ENCODE data around the gene LRRC34.

LRRC34 gene

DNA sequence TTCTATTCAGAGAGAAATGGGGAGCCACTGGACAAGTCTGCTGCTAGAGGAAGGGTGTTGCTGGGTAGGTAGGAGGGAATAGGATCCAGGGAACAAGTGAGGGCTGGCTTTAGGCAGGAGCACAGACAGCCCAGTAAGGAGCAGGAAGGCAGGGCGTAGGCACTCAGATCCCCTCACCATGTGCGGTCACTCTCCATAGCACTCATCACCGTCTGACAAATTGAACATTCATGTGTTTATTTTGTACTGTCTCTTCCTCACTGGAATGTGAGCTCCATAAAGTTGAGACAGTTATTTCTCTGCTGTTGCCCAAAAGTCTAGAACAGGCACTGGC lies 24.2 kb upstream of the LRRC34 start:
- no peaks in the 10 kb centered on the region for H3K9me3 ChIP-seq (ENCODE audit: insufficient read depth, low read depth, low read length)
- no peaks in the 10 kb centered on the region for H3K36me3 ChIP-seq (ENCODE audit: insufficient read depth, low read depth, low read length)
- no peaks in the 10 kb centered on the region for H3K4me1 ChIP-seq (ENCODE audit: insufficient read depth, low read length)
- H3K27me3 ChIP-seq (ENCODE audit: insufficient read depth, low read length), result no peaks in the 10 kb centered on the region
- no peak overlapping the region for H3K27ac ChIP-seq (ENCODE audit: low read length)
- H3K9ac ChIP-seq (ENCODE audit: low read depth, low read length), result no peak overlapping the region
- H3K4me3 ChIP-seq (ENCODE audit: low read length), result no peak overlapping the region

GRCh38 chr3:169836078-169836941 lies 23.6 kb upstream of the LRRC34 start:
- no peaks in the 10 kb centered on the region for H3K4me1 ChIP-seq (ENCODE audit: insufficient read depth, low read length)
- no peaks in the 10 kb centered on the region for H3K9me3 ChIP-seq (ENCODE audit: insufficient read depth, low read depth, low read length)
- no peak overlapping the region for H3K4me3 ChIP-seq (ENCODE audit: low read length)
- no peaks in the 10 kb centered on the region for H3K27me3 ChIP-seq (ENCODE audit: insufficient read depth, low read length)
- no peak overlapping the region for H3K9ac ChIP-seq (ENCODE audit: low read depth, low read length)
- H3K36me3 ChIP-seq (ENCODE audit: insufficient read depth, low read depth, low read length), result no peaks in the 10 kb centered on the region
- H3K27ac ChIP-seq (ENCODE audit: low read length), result no peak overlapping the region

GRCh38 chr3:169835533-169835932 lies 22.8 kb upstream of the LRRC34 start:
- no peaks in the 10 kb centered on the region for H3K36me3 ChIP-seq (ENCODE audit: insufficient read depth, low read depth, low read length)
- no peaks in the 10 kb centered on the region for H3K27me3 ChIP-seq (ENCODE audit: insufficient read depth, low read length)
- no peak overlapping the region for H3K9ac ChIP-seq (ENCODE audit: low read depth, low read length)
- no peaks in the 10 kb centered on the region for H3K4me1 ChIP-seq (ENCODE audit: insufficient read depth, low read length)
- H3K27ac ChIP-seq (ENCODE audit: low read length), result no peak overlapping the region
- no peaks in the 10 kb centered on the region for H3K9me3 ChIP-seq (ENCODE audit: insufficient read depth, low read depth, low read length)
- no peak overlapping the region for H3K4me3 ChIP-seq (ENCODE audit: low read length)

DNA sequence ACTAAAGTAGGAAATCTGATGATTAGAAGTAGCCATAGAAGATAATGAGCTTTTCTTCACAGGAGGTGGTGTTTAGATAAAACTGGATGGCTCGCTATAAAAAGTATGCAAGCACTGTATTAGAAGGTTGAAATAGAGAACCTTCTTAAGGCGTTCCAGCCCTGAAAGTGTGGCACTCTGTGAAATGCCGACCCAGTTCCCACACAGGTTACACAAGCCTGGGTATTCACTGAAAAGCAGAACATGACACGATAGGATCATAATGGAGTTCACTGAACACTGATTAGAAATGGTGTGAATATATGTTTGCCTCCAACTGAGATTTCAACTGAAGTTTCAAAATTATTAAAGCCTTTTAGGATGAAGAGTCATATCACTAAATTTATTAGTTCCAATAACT lies 15.0 kb upstream of the LRRC34 start:
- no peaks in the 10 kb centered on the region for H3K36me3 ChIP-seq (ENCODE audit: insufficient read depth, low read depth, low read length)
- H3K27ac ChIP-seq (ENCODE audit: low read length), result no peak overlapping the region
- no peaks in the 10 kb centered on the region for H3K27me3 ChIP-seq (ENCODE audit: insufficient read depth, low read length)
- no peaks in the 10 kb centered on the region for H3K9me3 ChIP-seq (ENCODE audit: insufficient read depth, low read depth, low read length)
- no peaks in the 10 kb centered on the region for H3K4me1 ChIP-seq (ENCODE audit: insufficient read depth, low read length)
- no peak overlapping the region for H3K9ac ChIP-seq (ENCODE audit: low read depth, low read length)
- no peak overlapping the region for H3K4me3 ChIP-seq (ENCODE audit: low read length)

- no peaks in the 10 kb centered on the region for H3K27me3 ChIP-seq (ENCODE audit: insufficient read depth, low read length)
- H3K9me3 ChIP-seq (ENCODE audit: insufficient read depth, low read depth, low read length), result no peaks in the 10 kb centered on the region
- no peaks in the 10 kb centered on the region for H3K36me3 ChIP-seq (ENCODE audit: insufficient read depth, low read depth, low read length)
- H3K27ac ChIP-seq (ENCODE audit: low read length), result no peak overlapping the region
- no peak overlapping the region for H3K4me3 ChIP-seq (ENCODE audit: low read length)
- H3K9ac ChIP-seq (ENCODE audit: low read depth, low read length), result no peak overlapping the region
- no peaks in the 10 kb centered on the region for H3K4me1 ChIP-seq (ENCODE audit: insufficient read depth, low read length)
Measured at GRCh38 chr3:169825316-169825715, 12.6 kb upstream of the LRRC34 start.

- no peak overlapping the region for H3K27ac ChIP-seq (ENCODE audit: low read length)
- H3K4me1 ChIP-seq (ENCODE audit: insufficient read depth, low read length), result no peaks in the 10 kb centered on the region
- no peaks in the 10 kb centered on the region for H3K36me3 ChIP-seq (ENCODE audit: insufficient read depth, low read depth, low read length)
- H3K9ac ChIP-seq (ENCODE audit: low read depth, low read length), result no peak overlapping the region
- no peaks in the 10 kb centered on the region for H3K27me3 ChIP-seq (ENCODE audit: insufficient read depth, low read length)
- H3K9me3 ChIP-seq (ENCODE audit: insufficient read depth, low read depth, low read length), result no peaks in the 10 kb centered on the region
- no peak overlapping the region for H3K4me3 ChIP-seq (ENCODE audit: low read length)
Measured at GRCh38 chr3:169822983-169823382, 10.3 kb upstream of the LRRC34 start.

GRCh38 chr3:169822540-169822939 lies 9.8 kb upstream of the LRRC34 start:
- no peaks in the 10 kb centered on the region for H3K9me3 ChIP-seq (ENCODE audit: insufficient read depth, low read depth, low read length)
- no peak overlapping the region for H3K9ac ChIP-seq (ENCODE audit: low read depth, low read length)
- no peaks in the 10 kb centered on the region for H3K36me3 ChIP-seq (ENCODE audit: insufficient read depth, low read depth, low read length)
- H3K4me1 ChIP-seq (ENCODE audit: insufficient read depth, low read length), result no peaks in the 10 kb centered on the region
- no peak overlapping the region for H3K27ac ChIP-seq (ENCODE audit: low read length)
- H3K4me3 ChIP-seq (ENCODE audit: low read length), result no peak overlapping the region
- no peaks in the 10 kb centered on the region for H3K27me3 ChIP-seq (ENCODE audit: insufficient read depth, low read length)

DNA sequence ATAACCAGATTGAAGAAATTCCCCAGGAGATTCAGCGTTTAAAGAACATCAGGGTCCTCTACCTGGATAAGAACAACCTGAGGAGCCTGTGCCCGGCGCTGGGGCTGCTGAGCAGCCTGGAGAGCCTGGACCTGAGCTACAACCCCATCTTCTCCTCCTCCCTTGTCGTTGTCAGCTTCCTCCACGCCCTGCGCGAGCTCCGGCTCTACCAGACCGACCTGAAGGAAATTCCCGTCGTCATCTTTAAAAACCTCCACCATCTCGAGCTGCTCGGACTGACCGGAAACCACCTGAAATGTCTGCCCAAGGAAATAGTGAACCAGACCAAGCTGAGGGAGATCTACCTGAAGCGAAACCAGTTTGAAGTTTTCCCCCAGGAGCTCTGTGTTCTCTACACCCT lies 9.4 kb upstream of the LRRC34 start:
- no peak overlapping the region for H3K9ac ChIP-seq (ENCODE audit: low read depth, low read length)
- no peaks in the 10 kb centered on the region for H3K9me3 ChIP-seq (ENCODE audit: insufficient read depth, low read depth, low read length)

DNA sequence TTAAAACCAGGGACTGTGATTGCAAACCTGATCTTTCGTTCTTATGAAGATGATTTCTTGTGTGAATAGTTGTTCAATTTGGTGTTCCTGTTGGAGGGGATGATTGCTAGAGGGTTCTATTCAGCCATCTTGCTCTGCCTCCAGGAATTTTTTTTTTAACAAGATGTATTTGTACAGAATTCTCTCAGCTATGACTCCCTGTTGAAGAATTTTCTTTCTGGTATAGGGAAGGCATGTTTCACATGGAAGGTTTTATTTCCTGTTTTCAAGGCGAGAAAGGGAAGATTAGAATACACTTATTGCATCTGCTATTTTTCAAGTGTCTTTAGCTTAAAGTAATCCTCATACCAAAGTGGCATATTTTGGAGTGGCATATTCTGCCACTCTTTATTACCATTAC lies 5.6 kb upstream of the LRRC34 start:
- H3K9me3 ChIP-seq (ENCODE audit: insufficient read depth, low read depth, low read length), result peaks cover 5% of the 10 kb centered on the region; the same call in 1 of the 2 replicates
- no peaks in the 10 kb centered on the region for H3K36me3 ChIP-seq (ENCODE audit: insufficient read depth, low read depth, low read length)
- no peak overlapping the region for H3K9ac ChIP-seq (ENCODE audit: low read depth, low read length)
- H3K4me3 ChIP-seq (ENCODE audit: low read length), result no peak overlapping the region
- H3K4me1 ChIP-seq (ENCODE audit: insufficient read depth, low read length), result no peaks in the 10 kb centered on the region
- H3K27ac ChIP-seq (ENCODE audit: low read length), result no peak overlapping the region
- peaks cover 16% of the 10 kb centered on the region for H3K27me3 ChIP-seq (ENCODE audit: insufficient read depth, low read length)

More for the DNA sequence above, 9.4 kb upstream of the LRRC34 start:
- Histone ChIP-seq H3K4me1 (ENCODE audit: insufficient read depth, low read length) (no peaks in the 10 kb centered on the region), H3K36me3 (ENCODE audit: insufficient read depth, low read depth, low read length) (no peaks in the 10 kb centered on the region), H3K27ac (ENCODE audit: low read length) (no peak overlapping the region), H3K27me3 (ENCODE audit: insufficient read depth, low read length) (no peaks in the 10 kb centered on the region), H3K4me3 (ENCODE audit: low read length) (no peak overlapping the region)

DNA sequence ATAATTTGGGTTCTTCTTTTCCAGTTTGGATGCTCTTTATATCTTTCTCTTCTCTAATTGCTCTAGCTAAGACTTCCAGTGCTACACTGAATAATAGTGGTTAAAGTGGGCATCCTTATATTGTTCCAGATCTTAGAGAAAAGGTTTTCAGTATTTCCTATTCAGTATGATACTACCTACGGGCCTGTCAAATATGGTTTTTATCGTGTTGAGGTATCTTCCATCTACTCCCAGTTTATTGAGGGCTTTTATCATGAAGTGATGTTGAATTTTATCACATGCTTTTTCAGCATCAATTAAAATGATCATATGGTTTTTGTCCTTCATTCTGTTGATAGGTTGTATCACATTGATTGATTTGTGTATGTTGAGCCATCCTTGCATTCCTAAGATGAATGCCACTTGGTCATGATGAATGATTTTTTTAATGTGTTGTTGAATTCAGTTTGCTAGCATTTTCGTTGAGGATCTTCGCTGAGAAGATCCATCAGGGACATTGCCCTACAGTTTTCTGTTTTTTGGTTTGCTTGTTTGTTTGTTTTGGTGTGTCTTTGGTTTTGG lies 3.0 kb upstream of the LRRC34 start:
- Histone ChIP-seq H3K27me3 (ENCODE audit: insufficient read depth, low read length) (peaks cover 38% of the 10 kb centered on the region), H3K9ac (ENCODE audit: low read depth, low read length) (no peak overlapping the region), H3K27ac (ENCODE audit: low read length) (no peak overlapping the region), H3K4me3 (ENCODE audit: low read length) (no peak overlapping the region), H3K4me1 (ENCODE audit: insufficient read depth, low read length) (peaks cover 10% of the 10 kb centered on the region; the same call in 1 of the 2 replicates), H3K36me3 (ENCODE audit: insufficient read depth, low read depth, low read length) (no peaks in the 10 kb centered on the region), H3K9me3 (ENCODE audit: insufficient read depth, low read depth, low read length) (peaks cover 5% of the 10 kb centered on the region; the same call in 1 of the 2 replicates)

- Histone ChIP-seq H3K9ac (ENCODE audit: low read depth, low read length) (no peak overlapping the region), H3K9me3 (ENCODE audit: insufficient read depth, low read depth, low read length) (peaks cover 5% of the 10 kb centered on the region; the same call in 1 of the 2 replicates), H3K4me1 (ENCODE audit: insufficient read depth, low read length) (peaks cover 10% of the 10 kb centered on the region; the same call in 1 of the 2 replicates), H3K4me3 (ENCODE audit: low read length) (peak overlapping the region; percentile 88; the same call in 1 of the 2 replicates), H3K27me3 (ENCODE audit: insufficient read depth, low read length) (peaks cover 38% of the 10 kb centered on the region), H3K36me3 (ENCODE audit: insufficient read depth, low read depth, low read length) (no peaks in the 10 kb centered on the region), H3K27ac (ENCODE audit: low read length) (no peak overlapping the region)
Measured at GRCh38 chr3:169813757-169814517, 1.2 kb upstream of the LRRC34 start.
